Activated T-helper 17 cell treated with anti-CD3 and anti-CD28 coated beads, Interleukin-2, amount 50 U/mL, for 72 hours (primary cell): ENCODE results near the gene GRIA4. TPM values are rescaled to one million over a fixed set of nuclear protein-coding genes. Genes with fewer than 3 reads are reported as not detected.

Experiments used
- ATAC-seq: fragments of 150-1000 bp; cut with Tn5 transposase; replicated peaks from 2 replicates; pipeline ENCODE4 v1.10.0; 2021; ENCODE audit warnings: mild to moderate bottlenecking, moderate library complexity
- H3K27ac Mint-ChIP-seq: one replicate; pipeline ENCODE4 v1.8.0; 2022; ENCODE audit warnings: mixed read lengths
- H3K27me3 Mint-ChIP-seq: one replicate; pipeline ENCODE4 v1.8.0; 2022; ENCODE audit warnings: mixed read lengths
- H3K36me3 Mint-ChIP-seq: one replicate; pipeline ENCODE4 v1.8.0; 2022; ENCODE audit warnings: low read depth, mild to moderate bottlenecking, mixed read lengths
- H3K4me1 Mint-ChIP-seq: one replicate; pipeline ENCODE4 v1.8.0; 2022; ENCODE audit warnings: mixed read lengths
- H3K4me3 Mint-ChIP-seq: one replicate; pipeline ENCODE4 v1.8.0; 2022; ENCODE audit warnings: mild to moderate bottlenecking, mixed read lengths
- H3K9me3 Mint-ChIP-seq: one replicate; pipeline ENCODE4 v1.8.0; 2022; ENCODE audit warnings: mixed read lengths
- total RNA-seq, 2 donors: library from RNA; stranded (reverse); gene quantifications; one replicate each; pipeline ENCODE4 v1.2.3, GENCODE V29; 2022

Gene GRIA4
- total RNA-seq, 2 donors from 2014 or later, result not detected

GRCh38 chr11:105937738-105938137 lies 327.9 kb downstream of the GRIA4 start:
- Mint-ChIP-seq H3K36me3 (no peaks in the 10 kb centered on the region), H3K27ac (no peak overlapping the region), H3K9me3 (no peaks in the 10 kb centered on the region), H3K4me1 (no peaks in the 10 kb centered on the region), H3K4me3 (no peak overlapping the region), H3K27me3 (no peaks in the 10 kb centered on the region)
- no peak for ATAC-seq

GRCh38 chr11:105942921-105943320 lies 333.0 kb downstream of the GRIA4 start:
- ATAC-seq, result no peak
- Mint-ChIP-seq H3K9me3 (no peaks in the 10 kb centered on the region), H3K27ac (no peak overlapping the region), H3K36me3 (no peaks in the 10 kb centered on the region), H3K4me3 (no peak overlapping the region), H3K4me1 (no peaks in the 10 kb centered on the region), H3K27me3 (no peaks in the 10 kb centered on the region)

- Mint-ChIP-seq H3K4me1 (no peaks in the 10 kb centered on the region), H3K27ac (no peak overlapping the region), H3K9me3 (no peaks in the 10 kb centered on the region), H3K4me3 (no peak overlapping the region), H3K36me3 (no peaks in the 10 kb centered on the region), H3K27me3 (no peaks in the 10 kb centered on the region)
- ATAC-seq, result no peak
Measured at GRCh38 chr11:105948918-105949590, 339.2 kb downstream of the GRIA4 start.

- Mint-ChIP-seq H3K9me3 (peaks cover under 1% of the 10 kb centered on the region), H3K4me3 (no peak overlapping the region), H3K27ac (no peak overlapping the region), H3K4me1 (no peaks in the 10 kb centered on the region), H3K27me3 (no peaks in the 10 kb centered on the region), H3K36me3 (no peaks in the 10 kb centered on the region)
- no peak for ATAC-seq
Measured at GRCh38 chr11:105953886-105954285, 344.0 kb downstream of the GRIA4 start.

- Mint-ChIP-seq H3K27me3 (peaks cover 4% of the 10 kb centered on the region), H3K4me1 (no peaks in the 10 kb centered on the region), H3K36me3 (no peaks in the 10 kb centered on the region), H3K4me3 (no peak overlapping the region), H3K9me3 (peaks cover 10% of the 10 kb centered on the region), H3K27ac (no peak overlapping the region)
- ATAC-seq, result no peak
Measured at GRCh38 chr11:105960252-105961245, 350.7 kb downstream of the GRIA4 start.

GRCh38 chr11:105968021-105968697 lies 358.3 kb downstream of the GRIA4 start:
- no peaks in the 10 kb centered on the region for H3K9me3 Mint-ChIP-seq
- no peak for ATAC-seq
- no peaks in the 10 kb centered on the region for H3K27me3 Mint-ChIP-seq
- H3K4me3 Mint-ChIP-seq, result no peak overlapping the region
- no peaks in the 10 kb centered on the region for H3K4me1 Mint-ChIP-seq
- no peaks in the 10 kb centered on the region for H3K36me3 Mint-ChIP-seq
- H3K27ac Mint-ChIP-seq, result no peak overlapping the region

GRCh38 chr11:105969756-105970155 lies 359.9 kb downstream of the GRIA4 start:
- H3K36me3 Mint-ChIP-seq, result no peaks in the 10 kb centered on the region
- no peaks in the 10 kb centered on the region for H3K9me3 Mint-ChIP-seq
- no peak overlapping the region for H3K4me3 Mint-ChIP-seq
- H3K27ac Mint-ChIP-seq, result no peak overlapping the region
- ATAC-seq, result no peak
- H3K27me3 Mint-ChIP-seq, result no peaks in the 10 kb centered on the region
- no peaks in the 10 kb centered on the region for H3K4me1 Mint-ChIP-seq

- no peaks in the 10 kb centered on the region for H3K27me3 Mint-ChIP-seq
- H3K4me1 Mint-ChIP-seq, result no peaks in the 10 kb centered on the region
- H3K36me3 Mint-ChIP-seq, result no peaks in the 10 kb centered on the region
- H3K27ac Mint-ChIP-seq, result no peak overlapping the region
- no peak for ATAC-seq
- no peak overlapping the region for H3K4me3 Mint-ChIP-seq
- H3K9me3 Mint-ChIP-seq, result no peaks in the 10 kb centered on the region
Measured at GRCh38 chr11:105975128-105975527, 365.3 kb downstream of the GRIA4 start.

- H3K4me3 Mint-ChIP-seq, result no peak overlapping the region
- H3K27ac Mint-ChIP-seq, result no peak overlapping the region
- no peaks in the 10 kb centered on the region for H3K36me3 Mint-ChIP-seq
- peaks cover 3% of the 10 kb centered on the region for H3K27me3 Mint-ChIP-seq
- H3K4me1 Mint-ChIP-seq, result no peaks in the 10 kb centered on the region
- no peak for ATAC-seq
- H3K9me3 Mint-ChIP-seq, result peaks cover 7% of the 10 kb centered on the region
Measured at GRCh38 chr11:105979997-105980703, 370.3 kb downstream of the GRIA4 start.

- Mint-ChIP-seq H3K27ac (no peak overlapping the region), H3K27me3 (peaks cover 2% of the 10 kb centered on the region), H3K36me3 (no peaks in the 10 kb centered on the region), H3K4me3 (no peak overlapping the region), H3K9me3 (peaks cover 2% of the 10 kb centered on the region), H3K4me1 (no peaks in the 10 kb centered on the region)
- no peak for ATAC-seq
Measured at GRCh38 chr11:105986554-105986953, 376.7 kb downstream of the GRIA4 start.

- H3K9me3 Mint-ChIP-seq, result peaks cover 4% of the 10 kb centered on the region
- ATAC-seq, result no peak
- H3K4me1 Mint-ChIP-seq, result no peaks in the 10 kb centered on the region
- no peaks in the 10 kb centered on the region for H3K27me3 Mint-ChIP-seq
- no peak overlapping the region for H3K27ac Mint-ChIP-seq
- no peak overlapping the region for H3K4me3 Mint-ChIP-seq
- no peaks in the 10 kb centered on the region for H3K36me3 Mint-ChIP-seq
Measured at GRCh38 chr11:105988197-105988596, 378.3 kb downstream of the GRIA4 start.

- no peak for ATAC-seq
- H3K27ac Mint-ChIP-seq, result no peak overlapping the region
- H3K4me1 Mint-ChIP-seq, result no peaks in the 10 kb centered on the region
- H3K9me3 Mint-ChIP-seq, result peaks cover 8% of the 10 kb centered on the region
- H3K36me3 Mint-ChIP-seq, result peaks cover 5% of the 10 kb centered on the region
- H3K27me3 Mint-ChIP-seq, result no peaks in the 10 kb centered on the region
- H3K4me3 Mint-ChIP-seq, result no peak overlapping the region
Measured at GRCh38 chr11:105989124-105989523, 379.3 kb downstream of the GRIA4 start.

- peaks cover 30% of the 10 kb centered on the region for H3K36me3 Mint-ChIP-seq
- no peak overlapping the region for H3K27ac Mint-ChIP-seq
- H3K9me3 Mint-ChIP-seq, result peaks cover 8% of the 10 kb centered on the region
- no peaks in the 10 kb centered on the region for H3K4me1 Mint-ChIP-seq
- H3K27me3 Mint-ChIP-seq, result no peaks in the 10 kb centered on the region
- no peak overlapping the region for H3K4me3 Mint-ChIP-seq
- ATAC-seq, result no peak
Measured at GRCh38 chr11:105991888-105992287, 382.0 kb downstream of the GRIA4 start.
